Naive thymus-derived CD4-positive, alpha-beta T cell (primary cell): Measurements from ENCODE around the gene OST4. TPM values are rescaled to one million over a fixed set of nuclear protein-coding genes. Genes with fewer than 3 reads are reported as not detected.
"Not testable (repeated sequence)": the region's sequence is repeated elsewhere in the genome, so short reads cannot be mapped to it uniquely, and the experiment has no call there.

Source experiments
- ATAC-seq: fragments of 150-1000 bp; cut with Tn5 transposase; 2 replicates; pipeline ENCODE4 v1.10.0; 2021; ENCODE audit warnings: mild to moderate bottlenecking, moderate library complexity
- CTCF ChIA-PET: fragments of 350-600 bp; sonication (Branson Sonifier 250); formaldehyde crosslinking; loops from one replicate; lab custom pipeline; 2021; ENCODE audit warnings: antibody characterized with exemption; lab: Charles Lee
- POLR2A ChIA-PET: fragments of 350-600 bp; sonication (Branson Sonifier 250); formaldehyde crosslinking; loops from one replicate; lab custom pipeline; 2021; ENCODE audit warnings: antibody characterized with exemption, inconsistent platforms; lab: Charles Lee
- DNase-seq, 9 donors: peaks; one replicate each; pipeline versions ENCODE4 v3.0.0 to v3.0.0-alpha.2; 2020 to 2022; ENCODE audit warnings: mixed read lengths in 1 of 9
- H3K27ac ChIP-seq: one replicate; pipeline ENCODE4 v1.7.0; 2013; ENCODE audit warnings: mild to moderate bottlenecking, low read depth, low read length, moderate library complexity
- H3K27me3 ChIP-seq, 2 donors: one replicate each; pipeline ENCODE4 v1.7.0; 2013; ENCODE audit warnings: low read length in 2 of 2, mild to moderate bottlenecking in 2 of 2, moderate library complexity in 2 of 2; ENCODE audit not compliant: control insufficient read depth in 2 of 2, insufficient read depth in 2 of 2
- H3K36me3 ChIP-seq, 3 experiments: 1 replicate in 2 of 3; 2 replicates in 1 of 3; pipeline ENCODE4 v1.7.0; 2013; ENCODE audit warnings: low read length in 3 of 3, mild to moderate bottlenecking in 3 of 3, moderate library complexity in 1 of 3; ENCODE audit not compliant: insufficient read depth in 3 of 3, control insufficient read depth in 2 of 3
- H3K4me1 ChIP-seq, 2 donors: one replicate each; pipeline ENCODE4 v1.7.0; 2013; ENCODE audit warnings: low read length in 2 of 2, mild to moderate bottlenecking in 2 of 2, moderate library complexity in 1 of 2; ENCODE audit not compliant: control insufficient read depth in 2 of 2, insufficient read depth in 2 of 2
- H3K4me3 ChIP-seq: 2 replicates; pipeline ENCODE4 v1.7.0; 2013; ENCODE audit warnings: mild to moderate bottlenecking, low read length
- H3K9me3 ChIP-seq, 3 experiments: 1 replicate in 2 of 3; 2 replicates in 1 of 3; pipeline ENCODE4 v1.7.0; 2013; ENCODE audit warnings: low read length in 3 of 3; ENCODE audit not compliant: control insufficient read depth in 2 of 3
- H3K27ac Mint-ChIP-seq, 9 donors: one replicate each; pipeline ENCODE4 v1.8.0; 2020 to 2022; ENCODE audit warnings: mixed read lengths in 9 of 9, mild to moderate bottlenecking in 8 of 9, moderate library complexity in 5 of 9, inconsistent platforms in 2 of 9
- H3K27me3 Mint-ChIP-seq, 5 donors: one replicate each; pipeline ENCODE4 v1.8.0; 2021 to 2022; ENCODE audit warnings: mixed read lengths in 5 of 5, mild to moderate bottlenecking in 1 of 5
- H3K36me3 Mint-ChIP-seq, 5 donors: one replicate each; pipeline ENCODE4 v1.8.0; 2020 to 2022; ENCODE audit warnings: mixed read lengths in 5 of 5, mild to moderate bottlenecking in 3 of 5, inconsistent platforms in 1 of 5
- H3K4me1 Mint-ChIP-seq, 7 donors: one replicate each; pipeline ENCODE4 v1.8.0; 2020 to 2022; ENCODE audit warnings: mixed read lengths in 7 of 7, mild to moderate bottlenecking in 3 of 7, inconsistent platforms in 1 of 7
- H3K4me3 Mint-ChIP-seq, 10 donors: one replicate each; pipeline ENCODE4 v1.8.0; 2020 to 2022; ENCODE audit warnings: mild to moderate bottlenecking in 10 of 10, mixed read lengths in 10 of 10, moderate library complexity in 6 of 10, inconsistent platforms in 2 of 10
- H3K9me3 Mint-ChIP-seq, 11 donors: one replicate each; pipeline ENCODE4 v1.8.0; 2020 to 2022; ENCODE audit warnings: mixed read lengths in 11 of 11, mild to moderate bottlenecking in 4 of 11, inconsistent platforms in 1 of 11, moderate library complexity in 1 of 11
- intact Hi-C, 2 donors: fragments of 100-400 bp; cut with micrococcal nuclease; formaldehyde crosslinking; loops; one replicate each; pipeline ENCODE4 v1.15.1; 2023
- polyA plus RNA-seq, 2 donors: library from polyadenylated mRNA; unstranded; fragments of 300-500 nt; fragmentation: Illumina TruSeq; gene quantifications; one replicate each; pipeline ENCODE4 v1.2.3, GENCODE V29; 2021
- total RNA-seq, 6 experiments: library from RNA in 5 of 6; stranded (reverse) in 5 of 6; gene quantifications; 1 replicate in 5 of 6; 2 replicates in 1 of 6; pipeline ENCODE4 v1.2.3 and lab custom pipeline; 2021 to 2026

Gene OST4
- total and polyA plus RNA-seq, 7 experiments from 2014 or later: 241 to 884 (median 267) TPM

DNA sequence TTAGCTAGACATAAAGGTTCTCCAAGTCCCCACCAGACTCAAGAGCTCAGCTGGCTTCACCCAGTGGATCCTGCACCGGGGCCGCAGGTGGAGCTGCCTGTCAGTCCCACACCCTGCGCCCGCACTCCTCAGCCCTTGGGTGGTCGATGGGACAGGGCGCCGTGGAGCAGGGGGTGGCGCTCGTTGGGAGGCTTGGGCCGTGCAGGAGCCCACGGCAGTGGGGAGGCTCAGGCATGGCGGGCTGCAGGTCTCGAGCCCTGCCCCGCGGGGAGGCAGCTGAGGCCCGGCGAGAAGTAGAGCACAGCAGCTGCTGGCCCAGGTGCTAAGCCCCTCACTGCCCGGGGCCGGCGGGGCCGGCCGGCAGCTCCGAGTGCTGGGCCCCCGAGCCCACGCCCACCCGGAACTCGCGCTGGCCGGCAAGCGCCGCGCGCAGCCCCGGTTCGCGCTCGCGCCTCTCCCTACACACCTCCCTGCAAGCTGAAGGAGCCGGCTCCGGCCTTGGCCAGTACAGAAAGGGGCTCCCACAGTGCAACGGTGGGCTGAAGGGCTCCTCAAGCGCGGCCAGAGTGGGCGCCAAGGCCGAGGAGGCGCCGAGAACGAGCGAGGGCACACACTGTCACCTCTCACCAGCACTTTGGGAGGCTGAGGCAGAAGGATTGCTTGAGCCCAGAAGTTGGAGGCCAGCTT lies 40.1 kb upstream of the OST4 start:
- H3K4me1 Mint-ChIP-seq, POLR2A ChIA-PET, H3K9me3 ChIP-seq, H3K4me3 Mint-ChIP-seq, CTCF ChIA-PET, H3K9me3 Mint-ChIP-seq, ATAC-seq, H3K36me3 Mint-ChIP-seq, H3K4me3 ChIP-seq, H3K27ac ChIP-seq, H3K27me3 ChIP-seq, DNase-seq, intact Hi-C loops, H3K36me3 ChIP-seq, H3K27ac Mint-ChIP-seq, H3K4me1 ChIP-seq: not testable (repeated sequence)
- H3K27me3 Mint-ChIP-seq: peaks cover 0 to 24% (median 4%) of the 10 kb centered on the region in 5 donors

GRCh38 chr2:27110603-27111352 lies 39.3 kb upstream of the OST4 start:
- CTCF ChIA-PET, H3K4me3 Mint-ChIP-seq, H3K27me3 ChIP-seq, DNase-seq, H3K36me3 Mint-ChIP-seq, H3K27ac Mint-ChIP-seq, H3K27ac ChIP-seq, H3K4me3 ChIP-seq, H3K9me3 Mint-ChIP-seq, H3K9me3 ChIP-seq, H3K36me3 ChIP-seq, ATAC-seq, intact Hi-C loops, H3K4me1 Mint-ChIP-seq, POLR2A ChIA-PET, H3K4me1 ChIP-seq: not testable (repeated sequence)
- H3K27me3 Mint-ChIP-seq: peaks cover 0 to 24% (median 4%) of the 10 kb centered on the region in 5 donors

DNA sequence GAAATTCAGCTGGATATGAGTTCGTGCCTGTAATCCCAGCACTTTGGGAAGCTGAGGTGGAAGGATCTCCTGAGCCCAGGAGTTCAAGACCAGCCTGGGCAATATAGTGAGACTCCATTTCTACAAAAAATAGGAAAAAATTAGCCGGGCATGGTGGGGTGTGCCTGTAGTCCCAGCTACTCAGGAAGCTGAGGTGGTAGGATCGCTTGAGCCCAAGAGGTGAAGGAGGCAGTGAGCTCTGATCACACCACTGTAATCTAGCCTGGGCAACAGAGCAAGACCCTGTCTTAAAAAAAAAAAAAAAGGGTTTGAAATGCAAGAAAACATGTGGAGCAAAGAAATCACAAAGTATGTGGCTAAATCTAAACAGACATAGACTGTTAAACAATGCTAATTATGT lies 37.6 kb upstream of the OST4 start:
- Histone ChIP-seq H3K27ac (no peak overlapping the region), H3K4me3 (no peak overlapping the region), H3K36me3 (no peaks in the 10 kb centered on the region), H3K4me1 (no peaks in the 10 kb centered on the region), H3K9me3 (no peaks in the 10 kb centered on the region), H3K27me3 (no peaks in the 10 kb centered on the region)
- Mint-ChIP-seq H3K4me1 (no peaks in the 10 kb centered on the region), H3K27me3 (peaks cover 0 to 19% (median 4%) of the 10 kb centered on the region in 5 donors), H3K4me3 (no peak overlapping the region), H3K36me3 (no peaks in the 10 kb centered on the region), H3K27ac (no peak overlapping the region), H3K9me3 (no peaks in the 10 kb centered on the region)
- CTCF ChIA-PET: interaction anchor here (0.8 kb wide), 1 partner anchor 170 kb away, joined by 4 read pairs; no protein-coding TSS in a partner anchor
- DNase-seq (no peak), ATAC-seq (no peak)
- intact Hi-C loops: no loop called here
- POLR2A ChIA-PET: interaction anchor here (0.7 kb wide), 2 partner anchors 32 to 171 kb away, joined by 3 read pairs; no protein-coding TSS in a partner anchor

DNA sequence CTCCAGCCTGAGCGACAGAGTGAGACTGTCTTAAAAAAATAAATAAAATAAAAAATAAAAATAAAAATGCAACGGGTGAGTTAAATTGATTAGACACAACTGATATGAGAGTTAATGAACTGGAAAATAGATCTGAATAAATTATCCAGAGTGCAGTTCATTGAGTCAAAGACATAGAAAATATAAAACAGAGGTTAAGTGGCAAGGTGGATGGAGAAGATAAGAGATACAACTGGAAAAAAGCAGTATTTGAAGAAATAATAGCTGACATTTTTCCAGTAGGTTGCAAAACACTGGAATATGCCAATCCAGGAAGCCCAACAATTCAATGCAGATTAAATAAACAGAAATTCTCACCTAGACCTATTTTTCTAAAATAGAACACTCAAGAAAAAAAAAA lies 36.8 kb upstream of the OST4 start:
- H3K27ac Mint-ChIP-seq: no peak overlapping the region
- Histone ChIP-seq H3K27ac (no peak overlapping the region), H3K4me3 (no peak overlapping the region), H3K4me1 (no peaks in the 10 kb centered on the region), H3K36me3 (no peaks in the 10 kb centered on the region), H3K9me3 (no peaks in the 10 kb centered on the region), H3K27me3 (no peaks in the 10 kb centered on the region)
- CTCF ChIA-PET: interaction anchor here (0.8 to 1.0 kb wide), 2 partner anchors 9 to 171 kb away, joined by 4 read pairs; no protein-coding TSS in a partner anchor
- DNase-seq: no peak
- ATAC-seq: no peak
- H3K9me3 Mint-ChIP-seq: no peaks in the 10 kb centered on the region
- intact Hi-C loops: no loop called here
- H3K27me3 Mint-ChIP-seq: peaks cover 0 to 21% (median 4%) of the 10 kb centered on the region in 5 donors
- H3K4me3 Mint-ChIP-seq: no peak overlapping the region
- H3K4me1 Mint-ChIP-seq: no peaks in the 10 kb centered on the region
- POLR2A ChIA-PET: interaction anchor here (0.7 kb wide), 2 partner anchors 31 to 172 kb away, joined by 3 read pairs; no protein-coding TSS in a partner anchor
- no peaks in the 10 kb centered on the region for H3K36me3 Mint-ChIP-seq

DNA sequence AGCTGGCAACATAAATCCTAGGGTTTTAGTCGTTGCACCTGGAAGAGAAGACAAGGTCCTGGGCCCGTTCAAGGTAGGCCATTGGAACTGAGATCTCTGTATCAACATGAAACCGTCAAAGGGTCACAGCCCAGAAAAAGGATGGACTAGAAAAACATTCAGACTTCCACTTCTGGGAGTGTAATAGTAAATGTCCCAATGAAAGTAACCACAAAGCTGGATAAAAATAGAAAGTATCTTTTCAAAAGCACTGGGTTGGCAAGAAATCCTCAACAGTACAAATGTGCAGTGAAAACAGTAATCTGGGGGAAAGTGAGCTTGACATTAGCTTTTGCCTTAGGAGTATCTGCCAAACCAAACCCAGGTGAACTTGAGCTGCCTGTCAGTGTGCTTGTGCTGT lies 34.5 kb upstream of the OST4 start:
- no peak overlapping the region for H3K27ac Mint-ChIP-seq
- no peaks in the 10 kb centered on the region for H3K9me3 Mint-ChIP-seq
- Histone ChIP-seq H3K4me3 (no peak overlapping the region), H3K36me3 (no peaks in the 10 kb centered on the region), H3K27ac (no peak overlapping the region), H3K27me3 (no peaks in the 10 kb centered on the region), H3K4me1 (no peaks in the 10 kb centered on the region), H3K9me3 (no peaks in the 10 kb centered on the region)
- intact Hi-C loops: no loop called here
- CTCF ChIA-PET: no interaction called here
- peaks cover 0 to 21% (median 4%) of the 10 kb centered on the region in 5 donors for H3K27me3 Mint-ChIP-seq
- H3K4me1 Mint-ChIP-seq: no peaks in the 10 kb centered on the region
- ATAC-seq (no peak), DNase-seq (no peak)
- POLR2A ChIA-PET: no interaction called here
- no peaks in the 10 kb centered on the region for H3K36me3 Mint-ChIP-seq
- no peak overlapping the region for H3K4me3 Mint-ChIP-seq

DNA sequence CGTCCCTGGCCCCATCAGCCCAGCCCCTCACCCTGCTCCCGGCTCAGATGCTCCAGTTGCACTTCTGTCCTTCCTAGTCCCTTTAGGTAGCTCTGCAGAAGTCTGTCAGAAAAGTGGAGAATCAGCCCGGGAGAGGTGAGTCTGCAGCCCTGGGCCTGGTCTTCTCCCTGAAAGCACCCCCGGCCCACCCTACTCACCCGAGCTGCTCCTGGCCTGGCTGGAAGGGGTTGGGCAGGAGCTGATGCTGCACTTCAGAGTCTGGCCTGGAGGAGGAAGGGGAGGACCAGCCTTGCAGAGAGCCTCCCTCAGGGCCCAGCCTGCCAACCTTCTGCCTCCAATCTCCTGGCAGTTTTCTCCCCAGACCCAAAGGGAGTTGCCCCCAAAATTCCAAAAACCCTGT lies 30.9 kb upstream of the OST4 start:
- H3K36me3 ChIP-seq: no peaks in the 10 kb centered on the region
- POLR2A ChIA-PET: no interaction called here
- no peak overlapping the region for H3K4me3 ChIP-seq
- H3K4me1 ChIP-seq: no peaks in the 10 kb centered on the region
- intact Hi-C loops: no loop called here
- DNase-seq: no peak
- Mint-ChIP-seq H3K27ac (no peak overlapping the region), H3K36me3 (no peaks in the 10 kb centered on the region), H3K27me3 (peaks cover 0 to 8% (median 4%) of the 10 kb centered on the region in 5 donors), H3K4me3 (no peak overlapping the region), H3K9me3 (no peaks in the 10 kb centered on the region), H3K4me1 (peaks cover 0 to under 1% (median 0%) of the 10 kb centered on the region in 7 donors)
- H3K27me3 ChIP-seq: no peaks in the 10 kb centered on the region
- no peaks in the 10 kb centered on the region for H3K9me3 ChIP-seq
- CTCF ChIA-PET: interaction anchor here (0.6 to 1.1 kb wide), 3 partner anchors 28 to 201 kb away, joined by 3 to 4 read pairs (median 3); partner anchors contain the start of gene MAPRE3
- H3K27ac ChIP-seq: no peak overlapping the region
- no peak for ATAC-seq
